ENCODE data around the gene CSN3.
"Not testable (repeated sequence)": the region's sequence is repeated elsewhere in the genome, so short reads cannot be mapped to it uniquely, and the experiment has no call there.

DNA sequence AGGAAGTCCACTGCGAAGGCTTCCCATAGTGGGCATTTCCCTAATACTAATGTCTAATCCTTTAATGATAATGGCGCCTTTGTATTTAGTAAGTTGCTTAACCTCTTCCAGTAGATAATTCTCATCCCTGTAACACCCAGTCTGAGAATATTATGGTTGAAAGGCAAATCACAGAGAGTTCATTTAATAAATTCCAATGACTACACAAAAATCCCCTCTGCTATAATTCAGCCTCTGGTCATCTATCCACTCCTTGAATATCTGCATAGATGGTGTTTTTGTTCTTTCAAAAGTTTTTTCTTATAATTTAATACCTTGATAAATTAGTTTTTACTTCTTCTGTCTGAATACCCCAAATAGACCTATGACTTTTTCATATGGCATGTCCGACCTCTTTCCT, 21.0 kb upstream of the CSN3 start:
- TF ChIP-seq, protein P1, sequence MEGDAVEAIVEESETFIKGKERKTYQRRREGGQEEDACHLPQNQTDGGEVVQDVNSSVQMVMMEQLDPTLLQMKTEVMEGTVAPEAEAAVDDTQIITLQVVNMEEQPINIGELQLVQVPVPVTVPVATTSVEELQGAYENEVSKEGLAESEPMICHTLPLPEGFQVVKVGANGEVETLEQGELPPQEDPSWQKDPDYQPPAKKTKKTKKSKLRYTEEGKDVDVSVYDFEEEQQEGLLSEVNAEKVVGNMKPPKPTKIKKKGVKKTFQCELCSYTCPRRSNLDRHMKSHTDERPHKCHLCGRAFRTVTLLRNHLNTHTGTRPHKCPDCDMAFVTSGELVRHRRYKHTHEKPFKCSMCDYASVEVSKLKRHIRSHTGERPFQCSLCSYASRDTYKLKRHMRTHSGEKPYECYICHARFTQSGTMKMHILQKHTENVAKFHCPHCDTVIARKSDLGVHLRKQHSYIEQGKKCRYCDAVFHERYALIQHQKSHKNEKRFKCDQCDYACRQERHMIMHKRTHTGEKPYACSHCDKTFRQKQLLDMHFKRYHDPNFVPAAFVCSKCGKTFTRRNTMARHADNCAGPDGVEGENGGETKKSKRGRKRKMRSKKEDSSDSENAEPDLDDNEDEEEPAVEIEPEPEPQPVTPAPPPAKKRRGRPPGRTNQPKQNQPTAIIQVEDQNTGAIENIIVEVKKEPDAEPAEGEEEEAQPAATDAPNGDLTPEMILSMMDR (IDR thresholded peaks at IDR 0.05) = not testable (repeated sequence)
- not testable (repeated sequence) for TF ChIP-seq POLR2A, EP300 (IDR thresholded peaks at IDR 0.05)
